CD4-positive, alpha-beta T cell treated with Interleukin-1 beta for 1 hour (primary cell): ENCODE data around the gene SRP19.
A peak's percentile ranks its signal among the peaks of the same experiment; 100 is the strongest.
"Not testable (repeated sequence)": the region's sequence is repeated elsewhere in the genome, so short reads cannot be mapped to it uniquely, and the experiment has no call there.

Source experiments
- DNase-seq, 2 donors: peaks; one replicate each; pipeline ENCODE4 v3.0.0-alpha.2; 2020 to 2022

The SRP19 gene

GRCh38 chr5:112860929-112861637, at the start of gene SRP19:
Gene SRP19, plus strand, starts transcription at chr5:112861287. Its CDS starts 90 bp downstream, at chr5:112861377.
- DNase-seq: peak; percentile 92 to 93

- no peak for DNase-seq
Observed at GRCh38 chr5:112812549-112812948, 48.5 kb upstream of the SRP19 start.

GRCh38 chr5:112820246-112820645, 40.8 kb upstream of the SRP19 start:
- no peak for DNase-seq

- DNase-seq: no peak
Observed at GRCh38 chr5:112822456-112822855, 38.6 kb upstream of the SRP19 start.

GRCh38 chr5:112823181-112823580, 37.9 kb upstream of the SRP19 start:
- no peak for DNase-seq

- DNase-seq: no peak
Observed at GRCh38 chr5:112823656-112824055, 37.4 kb upstream of the SRP19 start.

- DNase-seq: no peak
Observed at GRCh38 chr5:112824197-112824596, 36.9 kb upstream of the SRP19 start.

GRCh38 chr5:112830378-112830777, 30.7 kb upstream of the SRP19 start:
- no peak for DNase-seq

GRCh38 chr5:112833971-112834370, 27.1 kb upstream of the SRP19 start:
- no peak for DNase-seq

- no peak for DNase-seq
Observed at GRCh38 chr5:112844489-112844888, 16.6 kb upstream of the SRP19 start.

- no peak for DNase-seq
Observed at GRCh38 chr5:112846556-112846955, 14.5 kb upstream of the SRP19 start.

GRCh38 chr5:112847306-112847705, 13.8 kb upstream of the SRP19 start:
- DNase-seq: no peak

- DNase-seq: peak in 1 of 2 donors; percentile 60
Observed at GRCh38 chr5:112848116-112848811, 12.8 kb upstream of the SRP19 start.

- no peak for DNase-seq
Observed at GRCh38 chr5:112849912-112850311, 11.2 kb upstream of the SRP19 start.

- no peak for DNase-seq
Observed at GRCh38 chr5:112854651-112855050, 6.4 kb upstream of the SRP19 start.

- no peak for DNase-seq
Observed at GRCh38 chr5:112857866-112858265, 3.2 kb upstream of the SRP19 start.

- not testable (repeated sequence) for DNase-seq
Observed at GRCh38 chr5:112860571-112860928, 537 bp upstream of the SRP19 start.

GRCh38 chr5:112861638-112861985, 525 bp downstream of the SRP19 start:
- no peak for DNase-seq

GRCh38 chr5:112862085-112862484, 998 bp downstream of the SRP19 start:
- no peak for DNase-seq

GRCh38 chr5:112863549-112863948, 2.5 kb downstream of the SRP19 start:
- no peak for DNase-seq

- DNase-seq: no peak
Observed at GRCh38 chr5:112865128-112865527, 4.0 kb downstream of the SRP19 start.

GRCh38 chr5:112866739-112867138, 5.7 kb downstream of the SRP19 start:
- no peak for DNase-seq

GRCh38 chr5:112867411-112867810, 6.3 kb downstream of the SRP19 start:
- no peak for DNase-seq

GRCh38 chr5:112869948-112870347, 8.9 kb downstream of the SRP19 start:
- peak in 1 of 2 donors; percentile 30 for DNase-seq

- DNase-seq: no peak
Observed at GRCh38 chr5:112870966-112871365, 9.9 kb downstream of the SRP19 start.
